ENCODE results near the gene SLC12A9.

SLC12A9 gene

GRCh38 chr7:100864263-100864845 is 11.8 kb downstream of the SLC12A9 start:
- no peak for DNase-seq

- no peak for DNase-seq
Measured at GRCh38 chr7:100865372-100865911, 12.9 kb downstream of the SLC12A9 start.

DNA sequence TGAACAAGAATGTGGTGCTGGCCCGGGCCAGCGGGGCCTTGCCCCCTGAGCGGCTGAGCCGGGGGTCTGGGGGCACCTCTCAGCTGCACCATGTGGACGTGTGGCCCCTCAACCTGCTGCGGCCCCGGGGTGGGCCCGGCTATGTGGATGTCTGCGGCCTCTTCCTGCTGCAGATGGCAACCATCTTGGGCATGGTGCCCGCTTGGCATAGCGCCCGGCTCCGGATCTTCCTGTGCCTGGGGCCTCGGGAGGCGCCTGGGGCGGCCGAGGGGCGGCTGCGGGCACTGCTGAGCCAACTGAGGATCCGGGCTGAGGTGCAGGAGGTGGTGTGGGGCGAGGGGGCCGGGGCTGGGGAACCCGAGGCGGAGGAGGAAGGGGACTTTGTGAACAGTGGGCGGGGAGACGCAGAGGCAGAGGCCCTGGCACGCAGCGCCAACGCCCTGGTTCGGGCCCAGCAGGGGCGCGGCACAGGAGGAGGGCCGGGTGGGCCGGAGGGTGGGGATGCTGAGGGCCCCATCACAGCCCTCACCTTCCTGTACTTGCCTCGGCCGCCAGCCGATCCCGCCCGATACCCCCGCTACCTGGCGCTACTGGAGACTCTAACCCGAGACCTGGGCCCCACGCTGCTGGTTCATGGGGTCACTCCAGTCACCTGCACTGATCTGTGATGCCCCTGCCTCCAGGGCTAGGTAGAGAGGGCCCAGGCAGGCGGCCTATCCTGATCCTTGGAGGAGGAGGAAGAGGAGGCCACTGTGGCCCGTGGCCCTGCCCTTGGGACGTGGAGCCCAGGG is 13.6 kb downstream of the SLC12A9 start:
- peak; percentile 52 for DNase-seq

DNA sequence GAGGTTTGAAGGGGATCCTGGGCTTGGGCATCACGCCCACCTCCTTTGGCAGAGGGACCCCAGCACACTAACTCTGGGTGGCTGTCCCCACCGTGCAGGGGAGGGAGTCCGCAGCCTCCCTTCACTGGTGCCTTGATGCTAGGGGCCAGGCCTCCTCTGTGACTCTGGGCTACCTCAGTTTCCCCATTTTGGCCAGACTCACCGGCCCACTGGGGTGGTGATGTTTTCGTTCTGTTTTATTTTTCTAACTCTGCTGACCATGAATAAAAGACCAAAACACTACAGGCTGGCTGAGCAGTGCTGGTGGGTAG is 14.2 kb downstream of the SLC12A9 start:
- DNase-seq, result no peak

DNA sequence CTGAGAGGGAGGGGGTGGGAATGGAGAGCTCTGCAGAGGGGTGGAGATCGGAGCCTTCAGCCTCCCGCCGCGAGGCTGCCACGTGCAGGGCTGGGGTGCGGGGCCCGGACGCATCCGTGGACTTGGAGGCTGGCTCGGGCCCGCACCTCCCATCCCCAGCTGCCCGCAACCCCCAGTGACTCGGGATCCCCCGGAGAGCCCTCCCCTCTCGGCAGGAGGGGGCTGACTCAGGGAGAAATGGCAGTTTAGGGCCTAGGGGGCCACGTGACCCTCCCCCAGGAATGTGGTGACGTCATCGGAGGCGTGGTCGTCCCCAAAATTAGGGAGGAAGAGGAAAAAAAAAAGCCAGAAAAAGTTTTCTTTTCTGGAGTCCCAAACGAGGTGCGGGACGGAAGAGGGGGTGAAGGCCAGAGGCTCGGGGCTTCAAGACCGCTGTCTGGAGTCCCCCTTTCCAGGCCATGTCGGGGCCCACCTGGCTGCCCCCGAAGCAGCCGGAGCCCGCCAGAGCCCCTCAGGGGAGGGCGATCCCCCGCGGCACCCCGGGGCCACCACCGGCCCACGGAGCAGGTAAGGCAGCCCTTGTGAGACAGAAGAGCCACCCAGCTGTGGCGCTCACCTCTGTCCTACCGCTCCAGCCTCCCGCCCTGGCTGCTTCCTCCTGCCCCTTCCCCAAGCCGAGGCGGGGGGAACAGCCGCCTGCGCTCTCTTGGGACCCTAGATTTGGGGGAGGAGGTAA is 14.7 kb downstream of the SLC12A9 start, which contains the start of gene TRIP6:
Gene TRIP6, plus strand, starts transcription at position 348 of the 736 bp plus-strand sequence. Its CDS starts 111 bp downstream, at position 459.
- DNase-seq, result peak; percentile 80

- DNase-seq, result no peak
Measured at GRCh38 chr7:100867776-100868485, 15.4 kb downstream of the SLC12A9 start.

- DNase-seq, result no peak
Measured at GRCh38 chr7:100873599-100874299, 21.2 kb downstream of the SLC12A9 start.

- DNase-seq, result no peak
Measured at GRCh38 chr7:100874300-100874576, 21.7 kb downstream of the SLC12A9 start.

DNA sequence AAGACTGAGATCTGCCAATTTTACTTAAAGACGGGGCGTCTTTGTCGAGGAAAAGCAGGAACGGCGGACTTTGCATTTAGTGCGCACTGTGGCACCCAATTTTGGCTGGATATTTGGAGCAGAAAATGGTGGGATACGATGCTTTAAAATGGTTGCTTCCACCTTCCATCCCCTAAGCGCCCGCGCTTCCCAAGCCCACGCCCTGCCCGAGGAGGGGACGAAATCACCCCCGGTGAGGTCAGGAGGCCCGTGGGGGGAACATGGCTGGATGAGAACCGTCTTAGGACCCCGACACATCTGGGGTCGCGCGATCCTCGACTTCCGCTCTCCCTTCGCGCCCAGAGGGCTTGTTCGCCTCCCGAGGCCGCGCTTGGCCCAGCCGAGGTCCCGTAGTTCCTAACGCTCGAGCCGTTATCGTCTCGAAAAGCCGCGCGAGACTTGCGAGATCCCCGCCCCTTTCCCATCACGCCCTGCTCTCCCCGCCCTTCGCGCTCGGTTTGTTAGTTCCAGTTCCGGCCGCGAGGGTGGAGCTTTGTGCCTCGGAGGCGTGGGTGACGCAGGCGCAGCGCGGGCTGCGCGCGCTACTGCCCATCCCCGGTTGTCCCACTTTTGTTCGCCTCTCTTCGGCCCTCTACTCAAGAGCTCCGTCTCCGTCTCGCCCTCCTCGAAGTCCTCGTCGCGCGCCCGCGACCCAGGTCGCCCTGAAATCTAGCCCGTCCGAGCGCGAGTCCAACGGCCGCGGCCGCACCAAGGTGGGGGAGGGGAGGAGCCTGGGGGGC is 22.3 kb downstream of the SLC12A9 start, which contains the start of gene SRRT:
Gene SRRT, plus strand, starts transcription at position 527 of the 779 bp plus-strand sequence. CDS start 488 bp downstream, outside the sequence.
- DNase-seq, result peak; percentile 99

DNA sequence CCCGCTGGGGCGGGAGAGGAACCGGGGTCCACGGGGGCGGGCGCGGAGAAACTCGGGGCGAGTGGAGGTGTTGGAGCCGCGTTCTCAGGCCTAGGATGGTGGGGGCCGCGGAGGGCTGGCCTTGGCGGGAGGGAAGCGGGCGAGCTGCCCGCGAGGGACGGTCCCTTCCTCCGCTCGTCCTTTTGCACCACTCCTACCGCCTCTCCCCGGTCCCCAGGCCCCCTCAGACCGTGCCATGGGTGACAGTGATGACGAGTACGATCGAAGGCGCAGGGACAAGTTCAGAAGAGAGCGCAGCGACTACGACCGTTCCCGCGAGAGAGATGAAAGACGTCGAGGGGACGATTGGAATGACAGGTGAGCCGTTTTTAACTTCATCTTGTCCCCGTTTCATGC is 22.8 kb downstream of the SLC12A9 start:
- peak; percentile 59 for DNase-seq

DNA sequence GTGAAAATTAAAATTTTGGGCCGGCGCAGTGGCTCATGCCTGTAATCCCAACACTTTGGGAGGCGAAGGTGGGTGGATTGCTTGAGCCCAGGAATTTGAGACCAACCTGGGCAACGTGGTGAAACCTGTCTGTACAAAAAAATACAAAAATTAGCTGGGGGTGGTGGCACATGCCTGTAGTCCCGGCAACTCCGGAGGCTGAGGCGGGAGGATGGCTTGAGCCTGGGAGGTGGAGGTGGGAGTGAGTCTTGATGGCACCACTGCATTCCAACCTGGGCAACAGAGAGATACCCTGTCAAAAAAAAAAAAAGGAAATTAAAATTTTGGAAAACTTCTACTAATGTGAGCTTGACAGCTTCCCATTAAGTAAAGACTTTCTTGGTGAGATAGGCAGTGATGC is 25.5 kb downstream of the SLC12A9 start:
- DNase-seq, result no peak

- DNase-seq, result no peak
Measured at GRCh38 chr7:100878685-100879084, 26.2 kb downstream of the SLC12A9 start.

- no peak for DNase-seq
Measured at GRCh38 chr7:100879685-100880261, 27.3 kb downstream of the SLC12A9 start.

GRCh38 chr7:100880645-100881044 is 28.1 kb downstream of the SLC12A9 start:
- no peak for DNase-seq

- no peak for DNase-seq
Measured at GRCh38 chr7:100881136-100881535, 28.6 kb downstream of the SLC12A9 start.

DNA sequence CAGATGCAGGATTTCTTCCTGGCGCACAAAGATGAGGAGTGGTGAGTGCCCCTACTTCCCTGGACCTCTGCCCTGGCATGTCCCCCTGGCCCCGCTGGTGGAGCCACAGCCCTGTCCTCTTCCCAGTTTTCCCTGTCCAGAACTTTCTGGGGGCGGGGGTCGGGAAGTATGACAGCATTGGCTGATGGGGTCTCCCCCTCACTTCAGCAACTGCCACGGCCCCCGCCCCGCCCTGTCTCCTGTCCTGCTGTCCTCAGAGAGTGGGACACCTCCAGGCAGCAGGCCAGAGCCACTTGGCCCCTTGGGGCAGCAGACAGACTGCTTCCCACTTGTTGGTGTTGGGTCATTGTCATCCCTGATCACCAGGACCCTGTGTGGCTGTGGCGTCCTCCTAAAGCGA is 29.7 kb downstream of the SLC12A9 start:
- no peak for DNase-seq

GRCh38 chr7:100882785-100883526 is 30.4 kb downstream of the SLC12A9 start:
- DNase-seq, result no peak

- DNase-seq, result no peak
Measured at GRCh38 chr7:100884736-100885439, 32.4 kb downstream of the SLC12A9 start.

GRCh38 chr7:100885440-100886141 is 33.1 kb downstream of the SLC12A9 start:
- no peak for DNase-seq
